HEK293 (cell line): ENCODE results near the gene PIK3C2G.

Experiments used
- PRDM1 ChIP-seq: fragments of 450-650 bp; formaldehyde crosslinking; IDR thresholded peaks from 2 replicates; pipeline ENCODE4; 2016; ENCODE audit warnings: missing biosample characterization, missing genetic modification characterization
- TCF7L2 ChIP-seq: IDR thresholded peaks from 2 replicates; pipeline ENCODE4 v1.6.1; 2011; ENCODE audit warnings: low read depth, mild to moderate bottlenecking, inconsistent platforms, low read length, moderate library complexity, borderline replicate concordance
- WT1 ChIP-seq: fragments of 450-650 bp; formaldehyde crosslinking; IDR thresholded peaks from 2 replicates; pipeline ENCODE4 v1.5.1; 2016; ENCODE audit warnings: missing biosample characterization, missing genetic modification characterization
- ZBTB8A ChIP-seq: fragments of 450-650 bp; formaldehyde crosslinking; IDR thresholded peaks from 2 replicates; pipeline ENCODE4 v1.5.1; 2016; ENCODE audit warnings: missing biosample characterization, missing genetic modification characterization
- ZEB2 ChIP-seq: fragments of 450-650 bp; formaldehyde crosslinking; IDR thresholded peaks from 2 replicates; pipeline ENCODE4 v1.5.1; 2016; ENCODE audit warnings: missing biosample characterization, missing genetic modification characterization
- ZFP37 ChIP-seq: fragments of 450-650 bp; formaldehyde crosslinking; IDR thresholded peaks from 2 replicates; pipeline ENCODE4 v1.5.1; 2016; ENCODE audit warnings: missing biosample characterization, missing genetic modification characterization
- ZNF10 ChIP-seq: fragments of 450-650 bp; formaldehyde crosslinking; IDR thresholded peaks from 2 replicates; pipeline ENCODE4 v1.5.1; 2017; ENCODE audit warnings: missing biosample characterization, missing genetic modification characterization
- ZNF24 ChIP-seq: fragments of 450-650 bp; formaldehyde crosslinking; IDR thresholded peaks from 2 replicates; pipeline ENCODE4 v1.5.1; 2016; ENCODE audit warnings: missing biosample characterization, missing genetic modification characterization
- ZNF274 ChIP-seq, 2 experiments: fragments of 200-500 bp in 1 of 2; fragments of 450-650 bp in 1 of 2; sonication (Bioruptor generic) in 1 of 2; formaldehyde crosslinking in 1 of 2; IDR thresholded peaks; 2 replicates each; pipeline versions ENCODE4 v1.5.1 to v1.6.1; 2014 to 2016; ENCODE audit warnings: borderline replicate concordance in 1 of 2, inconsistent platforms in 1 of 2, low read length in 1 of 2, missing biosample characterization in 1 of 2, missing genetic modification characterization in 1 of 2
- ZNF677 ChIP-seq: fragments of 450-650 bp; IDR thresholded peaks from 2 replicates; pipeline ENCODE4 v1.5.0; 2018; ENCODE audit warnings: missing biosample characterization, mild to moderate bottlenecking, missing genetic modification characterization, moderate library complexity
- TF ChIP-seq, protein P1 (sequence below): fragments of 450-650 bp; formaldehyde crosslinking; IDR thresholded peaks from 2 replicates; pipeline ENCODE4 v1.5.1; 2016; ENCODE audit warnings: missing biosample characterization, missing genetic modification characterization
- TF ChIP-seq, protein P2 (sequence below): fragments of 450-650 bp; formaldehyde crosslinking; IDR thresholded peaks from 2 replicates; pipeline ENCODE4 v1.5.1; 2016; ENCODE audit warnings: missing biosample characterization, missing genetic modification characterization
- TF ChIP-seq, protein P3 (sequence below): fragments of 450-650 bp; formaldehyde crosslinking; conservative IDR thresholded peaks from 2 replicates; pipeline ENCODE4 v1.5.1; 2016; ENCODE audit warnings: low read depth, missing biosample characterization, missing genetic modification characterization
- TF ChIP-seq, protein P4 (sequence below): fragments of 450-650 bp; IDR thresholded peaks from 2 replicates; pipeline ENCODE4 v1.5.1; 2018; ENCODE audit warnings: missing biosample characterization, missing genetic modification characterization

GRCh38 chr12:18559242-18559641 lies 297.9 kb downstream of the PIK3C2G start:
- no peak for TF ChIP-seq ZNF274 (IDR thresholded peaks at IDR 0.05; ENCODE audit: low read length)
- no peak for TF ChIP-seq ZNF274 (tag by site-specific recombination; IDR thresholded peaks at IDR 0.05; ENCODE audit: borderline replicate concordance)
- TF ChIP-seq TCF7L2, result no peak
- TF ChIP-seq, protein P1, sequence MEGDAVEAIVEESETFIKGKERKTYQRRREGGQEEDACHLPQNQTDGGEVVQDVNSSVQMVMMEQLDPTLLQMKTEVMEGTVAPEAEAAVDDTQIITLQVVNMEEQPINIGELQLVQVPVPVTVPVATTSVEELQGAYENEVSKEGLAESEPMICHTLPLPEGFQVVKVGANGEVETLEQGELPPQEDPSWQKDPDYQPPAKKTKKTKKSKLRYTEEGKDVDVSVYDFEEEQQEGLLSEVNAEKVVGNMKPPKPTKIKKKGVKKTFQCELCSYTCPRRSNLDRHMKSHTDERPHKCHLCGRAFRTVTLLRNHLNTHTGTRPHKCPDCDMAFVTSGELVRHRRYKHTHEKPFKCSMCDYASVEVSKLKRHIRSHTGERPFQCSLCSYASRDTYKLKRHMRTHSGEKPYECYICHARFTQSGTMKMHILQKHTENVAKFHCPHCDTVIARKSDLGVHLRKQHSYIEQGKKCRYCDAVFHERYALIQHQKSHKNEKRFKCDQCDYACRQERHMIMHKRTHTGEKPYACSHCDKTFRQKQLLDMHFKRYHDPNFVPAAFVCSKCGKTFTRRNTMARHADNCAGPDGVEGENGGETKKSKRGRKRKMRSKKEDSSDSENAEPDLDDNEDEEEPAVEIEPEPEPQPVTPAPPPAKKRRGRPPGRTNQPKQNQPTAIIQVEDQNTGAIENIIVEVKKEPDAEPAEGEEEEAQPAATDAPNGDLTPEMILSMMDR, result no peak
- TF ChIP-seq, protein P2, sequence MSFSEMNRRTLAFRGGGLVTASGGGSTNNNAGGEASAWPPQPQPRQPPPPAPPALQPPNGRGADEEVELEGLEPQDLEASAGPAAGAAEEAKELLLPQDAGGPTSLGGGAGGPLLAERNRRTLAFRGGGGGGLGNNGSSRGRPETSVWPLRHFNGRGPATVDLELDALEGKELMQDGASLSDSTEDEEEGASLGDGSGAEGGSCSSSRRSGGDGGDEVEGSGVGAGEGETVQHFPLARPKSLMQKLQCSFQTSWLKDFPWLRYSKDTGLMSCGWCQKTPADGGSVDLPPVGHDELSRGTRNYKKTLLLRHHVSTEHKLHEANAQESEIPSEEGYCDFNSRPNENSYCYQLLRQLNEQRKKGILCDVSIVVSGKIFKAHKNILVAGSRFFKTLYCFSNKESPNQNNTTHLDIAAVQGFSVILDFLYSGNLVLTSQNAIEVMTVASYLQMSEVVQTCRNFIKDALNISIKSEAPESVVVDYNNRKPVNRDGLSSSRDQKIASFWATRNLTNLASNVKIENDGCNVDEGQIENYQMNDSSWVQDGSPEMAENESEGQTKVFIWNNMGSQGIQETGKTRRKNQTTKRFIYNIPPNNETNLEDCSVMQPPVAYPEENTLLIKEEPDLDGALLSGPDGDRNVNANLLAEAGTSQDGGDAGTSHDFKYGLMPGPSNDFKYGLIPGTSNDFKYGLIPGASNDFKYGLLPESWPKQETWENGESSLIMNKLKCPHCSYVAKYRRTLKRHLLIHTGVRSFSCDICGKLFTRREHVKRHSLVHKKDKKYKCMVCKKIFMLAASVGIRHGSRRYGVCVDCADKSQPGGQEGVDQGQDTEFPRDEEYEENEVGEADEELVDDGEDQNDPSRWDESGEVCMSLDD (tag by site-specific recombination), result no peak
- TF ChIP-seq ZNF24, result no peak
- TF ChIP-seq, protein P3, sequence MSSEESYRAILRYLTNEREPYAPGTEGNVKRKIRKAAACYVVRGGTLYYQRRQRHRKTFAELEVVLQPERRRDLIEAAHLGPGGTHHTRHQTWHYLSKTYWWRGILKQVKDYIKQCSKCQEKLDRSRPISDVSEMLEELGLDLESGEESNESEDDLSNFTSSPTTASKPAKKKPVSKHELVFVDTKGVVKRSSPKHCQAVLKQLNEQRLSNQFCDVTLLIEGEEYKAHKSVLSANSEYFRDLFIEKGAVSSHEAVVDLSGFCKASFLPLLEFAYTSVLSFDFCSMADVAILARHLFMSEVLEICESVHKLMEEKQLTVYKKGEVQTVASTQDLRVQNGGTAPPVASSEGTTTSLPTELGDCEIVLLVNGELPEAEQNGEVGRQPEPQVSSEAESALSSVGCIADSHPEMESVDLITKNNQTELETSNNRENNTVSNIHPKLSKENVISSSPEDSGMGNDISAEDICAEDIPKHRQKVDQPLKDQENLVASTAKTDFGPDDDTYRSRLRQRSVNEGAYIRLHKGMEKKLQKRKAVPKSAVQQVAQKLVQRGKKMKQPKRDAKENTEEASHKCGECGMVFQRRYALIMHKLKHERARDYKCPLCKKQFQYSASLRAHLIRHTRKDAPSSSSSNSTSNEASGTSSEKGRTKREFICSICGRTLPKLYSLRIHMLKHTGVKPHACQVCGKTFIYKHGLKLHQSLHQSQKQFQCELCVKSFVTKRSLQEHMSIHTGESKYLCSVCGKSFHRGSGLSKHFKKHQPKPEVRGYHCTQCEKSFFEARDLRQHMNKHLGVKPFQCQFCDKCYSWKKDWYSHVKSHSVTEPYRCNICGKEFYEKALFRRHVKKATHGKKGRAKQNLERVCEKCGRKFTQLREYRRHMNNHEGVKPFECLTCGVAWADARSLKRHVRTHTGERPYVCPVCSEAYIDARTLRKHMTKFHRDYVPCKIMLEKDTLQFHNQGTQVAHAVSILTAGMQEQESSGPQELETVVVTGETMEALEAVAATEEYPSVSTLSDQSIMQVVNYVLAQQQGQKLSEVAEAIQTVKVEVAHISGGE (tag by site-specific recombination), result no peak
- no peak for TF ChIP-seq PRDM1 (tag by site-specific recombination)
- no peak for TF ChIP-seq ZEB2 (tag by site-specific recombination)
- TF ChIP-seq WT1 (tag by site-specific recombination), result no peak
- no peak for TF ChIP-seq ZFP37
- TF ChIP-seq, protein P4, sequence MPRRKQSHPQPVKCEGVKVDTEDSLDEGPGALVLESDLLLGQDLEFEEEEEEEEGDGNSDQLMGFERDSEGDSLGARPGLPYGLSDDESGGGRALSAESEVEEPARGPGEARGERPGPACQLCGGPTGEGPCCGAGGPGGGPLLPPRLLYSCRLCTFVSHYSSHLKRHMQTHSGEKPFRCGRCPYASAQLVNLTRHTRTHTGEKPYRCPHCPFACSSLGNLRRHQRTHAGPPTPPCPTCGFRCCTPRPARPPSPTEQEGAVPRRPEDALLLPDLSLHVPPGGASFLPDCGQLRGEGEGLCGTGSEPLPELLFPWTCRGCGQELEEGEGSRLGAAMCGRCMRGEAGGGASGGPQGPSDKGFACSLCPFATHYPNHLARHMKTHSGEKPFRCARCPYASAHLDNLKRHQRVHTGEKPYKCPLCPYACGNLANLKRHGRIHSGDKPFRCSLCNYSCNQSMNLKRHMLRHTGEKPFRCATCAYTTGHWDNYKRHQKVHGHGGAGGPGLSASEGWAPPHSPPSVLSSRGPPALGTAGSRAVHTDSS (tag by site-specific recombination), result no peak
- TF ChIP-seq ZNF10, result no peak
- no peak for TF ChIP-seq ZNF677 (tag by site-specific recombination)
- no peak for TF ChIP-seq ZBTB8A (tag by site-specific recombination)
